Peyer's patch (tissue), 4 donors: ENCODE results near the gene DNAJC15.

Experiments
- POLR2A ChIP-seq, 2 donors: fragments of 450-650 bp; IDR thresholded peaks; one replicate each; pipeline ENCODE4 v1.5.1; 2017; ENCODE audit warnings: antibody characterized with exemption in 2 of 2, mild to moderate bottlenecking in 2 of 2, moderate library complexity in 2 of 2
- TF ChIP-seq, protein P1 (sequence below), 6 experiments: fragments of 450-650 bp in 4 of 6; fragments of 200-600 bp in 2 of 6; sonication (generic) in 1 of 6; IDR thresholded peaks; one replicate each; pipeline ENCODE4 v1.5.1; 2017 to 2019; ENCODE audit warnings: antibody characterized with exemption in 6 of 6, mild to moderate bottlenecking in 3 of 6, moderate library complexity in 1 of 6

- TF ChIP-seq, protein P1, sequence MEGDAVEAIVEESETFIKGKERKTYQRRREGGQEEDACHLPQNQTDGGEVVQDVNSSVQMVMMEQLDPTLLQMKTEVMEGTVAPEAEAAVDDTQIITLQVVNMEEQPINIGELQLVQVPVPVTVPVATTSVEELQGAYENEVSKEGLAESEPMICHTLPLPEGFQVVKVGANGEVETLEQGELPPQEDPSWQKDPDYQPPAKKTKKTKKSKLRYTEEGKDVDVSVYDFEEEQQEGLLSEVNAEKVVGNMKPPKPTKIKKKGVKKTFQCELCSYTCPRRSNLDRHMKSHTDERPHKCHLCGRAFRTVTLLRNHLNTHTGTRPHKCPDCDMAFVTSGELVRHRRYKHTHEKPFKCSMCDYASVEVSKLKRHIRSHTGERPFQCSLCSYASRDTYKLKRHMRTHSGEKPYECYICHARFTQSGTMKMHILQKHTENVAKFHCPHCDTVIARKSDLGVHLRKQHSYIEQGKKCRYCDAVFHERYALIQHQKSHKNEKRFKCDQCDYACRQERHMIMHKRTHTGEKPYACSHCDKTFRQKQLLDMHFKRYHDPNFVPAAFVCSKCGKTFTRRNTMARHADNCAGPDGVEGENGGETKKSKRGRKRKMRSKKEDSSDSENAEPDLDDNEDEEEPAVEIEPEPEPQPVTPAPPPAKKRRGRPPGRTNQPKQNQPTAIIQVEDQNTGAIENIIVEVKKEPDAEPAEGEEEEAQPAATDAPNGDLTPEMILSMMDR (IDR thresholded peaks at IDR 0.05), result no peak
- TF ChIP-seq POLR2A (IDR thresholded peaks at IDR 0.05), result no peak
Observed at GRCh38 chr13:43077906-43078305, 54.5 kb downstream of the DNAJC15 start.
